ENCODE data around the gene SRD5A1.

GRCh38 chr5:6673031-6673430 lies 39.8 kb downstream of the SRD5A1 start:
- TF ChIP-seq CTCF (IDR thresholded peaks at IDR 0.05; ENCODE audit: low read depth, low read length) (no peak), POLR2A (IDR thresholded peaks at IDR 0.05; ENCODE audit: extremely low read depth, insufficient read length) (no peak), MAX (IDR thresholded peaks at IDR 0.05; ENCODE audit: low read depth, low read length) (no peak), MYC (IDR thresholded peaks at IDR 0.05; ENCODE audit: low read depth, low read length) (no peak)
